SJSA1 (cell line): Measurements from ENCODE around the gene F13A1. TPM values are rescaled to one million over a fixed set of nuclear protein-coding genes. Genes with fewer than 3 reads are reported as not detected.

Experiments used
- DNase-seq, 2 experiments: peaks; one replicate each; pipeline ENCODE4 v3.0.0-alpha.2; 2015 to 2020; ENCODE audit warnings: low spot score in 2 of 2, low read depth in 1 of 2
- H3K27ac ChIP-seq: fragments of 250-450 bp; sonication (Bioruptor Pico); 2 replicates; pipeline ENCODE4 v1.5.1; 2020; ENCODE audit warnings: mild to moderate bottlenecking, moderate library complexity
- H3K27me3 ChIP-seq: fragments of 250-450 bp; sonication (Bioruptor Pico); replicated peaks from 2 replicates; pipeline ENCODE4 v1.5.1; 2020; ENCODE audit warnings: mild to moderate bottlenecking, moderate library complexity
- H3K36me3 ChIP-seq: fragments of 250-450 bp; sonication (Bioruptor Pico); 2 replicates; pipeline ENCODE4 v1.5.1; 2020; ENCODE audit warnings: mild to moderate bottlenecking
- H3K4me1 ChIP-seq: fragments of 250-450 bp; sonication (Bioruptor Pico); replicated peaks from 2 replicates; pipeline ENCODE4 v1.6.1; 2021; ENCODE audit warnings: mild to moderate bottlenecking
- H3K4me3 ChIP-seq: fragments of 250-450 bp; sonication (Bioruptor Pico); 2 replicates; pipeline ENCODE4 v1.5.1; 2020; ENCODE audit warnings: mild to moderate bottlenecking
- H3K9me3 ChIP-seq: fragments of 250-450 bp; sonication (Bioruptor Pico); replicated peaks from 2 replicates; pipeline ENCODE4 v1.5.1; 2020; ENCODE audit warnings: mild to moderate bottlenecking
- total RNA-seq: library from RNA; depleted of rRNA; stranded (reverse); fragments of >200 nt; shearing (Covaris generic); gene quantifications from 2 replicates; pipeline ENCODE4 v1.2.3, GENCODE V29; 2014; rRNA removed

Gene F13A1
- total RNA-seq, result 0.45 TPM in 1 of 2 replicates, not detected in the other

DNA sequence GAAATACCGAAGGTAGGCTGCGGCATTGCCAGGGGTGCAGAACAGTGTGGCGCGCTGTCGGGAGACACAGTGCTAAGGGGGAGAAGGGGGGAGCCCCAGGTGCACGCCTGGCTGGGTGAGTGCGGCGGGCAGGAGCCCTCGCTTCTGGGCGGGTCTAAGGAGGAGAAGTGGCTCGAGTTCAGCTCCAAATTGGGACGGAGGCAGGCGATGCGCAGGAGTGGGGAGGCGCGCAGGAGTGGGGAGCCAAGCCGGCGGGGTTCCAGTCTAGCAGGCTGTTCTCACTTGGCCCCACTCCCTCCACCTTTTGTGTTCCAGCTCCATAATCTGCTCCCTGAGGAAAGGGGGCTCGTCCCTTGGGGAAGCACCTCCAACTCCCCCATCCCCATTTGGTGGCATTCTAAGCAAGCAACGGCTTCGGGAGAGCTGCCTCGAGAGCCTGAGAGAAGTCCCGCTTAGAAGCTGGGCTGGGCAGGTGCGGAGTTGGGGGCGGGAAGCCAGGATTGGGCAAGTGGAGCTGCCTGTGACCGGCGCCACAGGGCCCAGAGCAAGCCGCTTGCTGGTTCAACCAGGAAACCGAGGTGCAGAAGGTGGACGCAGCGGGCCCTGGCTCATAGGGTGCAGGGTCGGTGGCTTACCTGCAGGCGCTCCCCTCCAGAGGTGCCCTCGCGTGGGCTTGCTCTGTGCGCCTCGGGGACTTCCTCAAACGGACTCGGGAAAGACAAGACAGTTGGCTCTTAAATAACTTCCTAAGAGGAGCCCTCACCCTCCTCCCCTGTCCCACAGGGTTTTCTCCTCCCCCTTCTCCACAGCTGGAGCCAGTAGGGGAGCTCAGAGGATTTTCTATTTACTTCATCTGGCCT, at the start of gene F13A1:
TSS of gene F13A1 (minus strand) at position 711 of the 860 bp plus-strand sequence. CDS start 1,998 bp downstream, outside the sequence.
- H3K4me3 ChIP-seq, result no peak within 1 kb of the TSS

DNA sequence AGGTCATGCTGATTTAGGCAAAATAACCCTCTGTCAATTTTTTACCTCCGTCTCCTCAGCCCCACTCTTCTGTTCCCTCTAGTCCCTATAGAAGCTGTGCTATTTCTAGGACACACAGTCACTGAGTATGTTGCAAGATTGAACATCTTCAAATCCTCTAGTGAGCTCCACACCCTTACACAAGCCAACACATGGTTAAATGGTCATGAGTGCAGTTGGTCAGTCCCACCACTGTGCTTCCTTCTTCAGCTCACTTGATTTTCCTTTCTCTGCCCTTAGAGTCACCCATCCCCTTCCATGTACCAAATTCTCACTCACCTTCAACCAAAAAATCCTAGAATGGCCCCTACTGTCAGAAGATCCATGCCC, 48.2 kb upstream of the F13A1 start:
- DNase-seq, result no peak
- Histone ChIP-seq H3K27me3 (no peaks in the 10 kb centered on the region), H3K4me1 (no peaks in the 10 kb centered on the region), H3K36me3 (no peaks in the 10 kb centered on the region), H3K4me3 (no peak overlapping the region), H3K27ac (no peak overlapping the region), H3K9me3 (no peaks in the 10 kb centered on the region)

More for the DNA sequence above, at the start of gene F13A1:
- Histone ChIP-seq H3K9me3 (no peaks in the 10 kb centered on the region), H3K36me3 (no peaks in the 10 kb centered on the region), H3K27me3 (no peaks in the 10 kb centered on the region), H3K27ac (no peak within 1 kb of the TSS), H3K4me1 (peaks cover 24% of the 10 kb centered on the region)
- DNase-seq, result no peak

DNA sequence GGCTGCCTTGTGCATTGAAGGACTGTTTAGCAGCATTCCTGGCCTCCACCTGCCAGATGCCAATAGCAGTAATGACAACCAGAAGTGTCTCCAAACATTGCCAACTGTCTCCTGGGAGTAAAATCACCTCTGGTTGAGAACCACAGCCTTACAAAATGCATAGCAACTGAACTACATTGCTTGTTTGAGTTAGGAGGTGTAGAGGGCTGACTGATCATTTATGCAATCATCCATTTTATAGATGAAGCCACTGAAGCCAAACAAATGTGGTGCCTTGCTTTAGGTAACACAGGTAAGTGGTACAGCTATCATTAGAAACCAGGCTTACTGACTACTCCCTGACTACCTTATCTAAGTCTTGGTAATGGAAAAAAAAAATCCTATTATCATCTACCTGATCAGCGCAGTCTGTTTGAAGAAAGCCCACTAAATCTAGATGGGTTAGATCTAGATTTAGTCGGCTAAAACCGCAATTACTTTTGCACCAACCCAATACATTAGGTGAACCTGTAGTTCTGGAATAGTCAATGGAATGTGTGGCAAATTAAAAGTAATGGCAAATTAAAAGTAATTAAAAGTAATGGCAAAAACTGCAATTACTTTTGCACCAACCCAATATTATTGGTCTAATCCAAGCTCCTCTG, 47.7 kb upstream of the F13A1 start:
- Histone ChIP-seq H3K4me3 (no peak overlapping the region), H3K36me3 (no peaks in the 10 kb centered on the region), H3K9me3 (no peaks in the 10 kb centered on the region), H3K27me3 (no peaks in the 10 kb centered on the region), H3K4me1 (no peaks in the 10 kb centered on the region), H3K27ac (no peak overlapping the region)
- no peak for DNase-seq

DNA sequence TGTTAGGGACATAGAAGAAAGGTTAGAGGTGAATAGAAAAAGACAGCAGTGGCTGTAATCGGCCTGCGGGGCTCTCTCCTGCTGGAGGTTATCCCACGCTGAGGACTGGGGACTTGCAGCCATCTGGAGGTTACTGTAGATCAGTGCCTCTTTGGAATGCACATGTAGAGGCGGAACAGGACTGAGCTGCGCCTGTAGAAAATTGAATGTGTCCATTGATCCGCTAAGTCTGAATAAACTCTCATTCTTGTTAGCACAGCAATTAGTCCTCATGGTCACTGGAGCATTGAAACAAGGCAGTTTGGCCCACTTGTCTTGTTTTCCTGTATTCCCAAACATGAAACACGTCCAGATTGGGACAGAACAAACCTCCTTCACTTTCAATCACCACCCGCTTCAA, 46.3 kb upstream of the F13A1 start:
- DNase-seq, result no peak
- Histone ChIP-seq H3K27ac (no peak overlapping the region), H3K4me3 (no peak overlapping the region), H3K9me3 (no peaks in the 10 kb centered on the region), H3K36me3 (no peaks in the 10 kb centered on the region), H3K27me3 (no peaks in the 10 kb centered on the region), H3K4me1 (no peaks in the 10 kb centered on the region)

DNA sequence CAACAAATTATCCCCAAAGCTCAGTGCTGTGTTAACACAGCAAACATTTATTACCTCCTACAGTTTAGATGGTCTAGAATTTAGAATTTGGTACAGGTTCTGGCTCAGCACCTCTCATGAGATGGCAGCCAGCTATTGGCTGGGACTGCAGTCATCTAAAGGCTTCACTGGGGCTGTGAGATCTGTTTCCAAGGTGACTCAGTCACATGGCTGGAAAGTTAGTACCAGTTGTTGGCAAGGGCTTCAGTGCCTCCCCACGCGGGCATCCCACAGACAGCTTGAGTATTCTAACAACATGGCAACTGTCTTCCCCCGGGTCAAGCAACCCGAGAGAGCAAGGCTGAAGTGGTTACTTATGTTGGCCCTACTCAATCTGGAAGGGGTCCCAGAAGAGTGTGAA, 44.8 kb upstream of the F13A1 start:
- Histone ChIP-seq H3K27ac (no peak overlapping the region), H3K4me1 (no peaks in the 10 kb centered on the region), H3K27me3 (no peaks in the 10 kb centered on the region), H3K9me3 (no peaks in the 10 kb centered on the region), H3K4me3 (no peak overlapping the region), H3K36me3 (no peaks in the 10 kb centered on the region)
- no peak for DNase-seq

DNA sequence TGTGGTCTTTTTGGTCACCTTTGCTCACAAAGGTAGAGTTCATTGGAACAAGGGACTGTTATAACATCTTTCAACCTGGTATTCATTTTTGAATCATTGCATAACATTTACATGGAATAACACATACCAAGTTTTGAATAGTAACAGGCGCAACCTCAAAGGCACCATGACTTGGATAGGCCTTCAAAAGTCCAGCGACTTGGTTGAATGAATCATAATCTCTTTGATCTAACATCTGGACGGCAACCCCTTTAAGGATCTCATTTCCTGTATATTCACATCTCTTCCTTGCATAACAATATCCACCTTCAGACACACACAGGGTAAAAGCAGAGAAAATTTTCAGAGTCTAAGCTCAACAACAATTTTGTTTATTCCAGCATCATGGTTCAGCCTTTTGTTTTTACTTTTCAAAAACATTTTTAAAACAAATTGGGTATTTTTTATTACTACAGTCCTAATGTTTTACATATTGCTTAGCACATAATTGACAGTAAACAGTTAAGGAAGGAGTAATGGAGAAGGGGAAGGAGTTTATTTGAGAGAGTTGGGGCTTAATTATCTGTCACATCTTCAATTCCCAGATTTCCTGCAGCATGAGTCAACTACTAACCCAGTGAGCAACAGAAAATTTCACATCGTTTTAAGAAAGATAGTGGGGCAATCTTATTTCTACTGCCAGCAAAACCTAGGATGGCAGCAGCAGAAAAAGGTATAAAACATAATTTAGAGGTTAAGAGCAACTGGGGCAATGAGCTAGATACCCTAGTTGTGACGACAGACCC, 41.8 kb upstream of the F13A1 start:
- Histone ChIP-seq H3K9me3 (no peaks in the 10 kb centered on the region), H3K36me3 (no peaks in the 10 kb centered on the region), H3K4me3 (no peak overlapping the region), H3K27ac (no peak overlapping the region), H3K27me3 (no peaks in the 10 kb centered on the region), H3K4me1 (no peaks in the 10 kb centered on the region)
- no peak for DNase-seq

DNA sequence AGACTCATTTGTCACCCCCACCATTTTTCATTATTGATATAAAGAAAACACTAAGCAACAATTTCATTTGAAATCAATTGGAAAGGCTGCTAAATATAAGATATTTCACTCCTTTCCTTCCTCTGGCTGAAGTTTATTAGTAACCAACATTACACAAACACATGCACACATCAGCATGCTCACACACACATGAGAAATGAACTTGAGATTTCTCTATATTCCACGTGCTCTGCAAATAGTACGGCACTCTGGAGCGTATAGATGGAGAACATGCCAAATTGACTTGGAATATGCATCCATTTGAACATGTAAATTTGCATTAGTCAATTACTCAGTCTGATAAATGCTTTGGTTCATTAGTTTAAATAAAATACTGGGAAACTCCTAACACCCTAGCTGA, 37.1 kb upstream of the F13A1 start:
- Histone ChIP-seq H3K27me3 (no peaks in the 10 kb centered on the region), H3K4me1 (no peaks in the 10 kb centered on the region), H3K36me3 (no peaks in the 10 kb centered on the region), H3K4me3 (no peak overlapping the region), H3K9me3 (no peaks in the 10 kb centered on the region), H3K27ac (no peak overlapping the region)
- no peak for DNase-seq

DNA sequence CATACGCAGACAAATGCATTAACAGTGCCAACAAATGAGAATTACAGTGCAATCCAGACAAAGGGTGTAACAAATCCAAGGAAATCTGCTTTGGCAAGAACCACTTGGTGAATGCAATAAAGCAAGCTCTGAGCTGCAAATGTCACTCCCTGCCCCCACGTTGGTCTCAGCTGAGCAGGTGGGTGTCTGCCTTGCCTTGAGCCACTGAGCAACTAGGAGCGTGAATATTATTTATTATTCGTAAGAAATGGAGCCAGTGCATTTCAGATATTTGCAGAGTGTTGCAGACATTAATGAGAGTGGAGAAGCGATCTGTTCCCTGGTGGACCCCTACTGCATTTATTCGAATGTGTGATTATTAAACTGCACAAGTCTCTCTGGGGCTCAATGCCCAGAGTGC, 36.6 kb upstream of the F13A1 start:
- H3K9me3 ChIP-seq, result no peaks in the 10 kb centered on the region
- H3K4me1 ChIP-seq, result no peaks in the 10 kb centered on the region
- H3K27ac ChIP-seq, result no peak overlapping the region
- no peaks in the 10 kb centered on the region for H3K36me3 ChIP-seq
- DNase-seq, result no peak
- H3K4me3 ChIP-seq, result no peak overlapping the region
- no peaks in the 10 kb centered on the region for H3K27me3 ChIP-seq

DNA sequence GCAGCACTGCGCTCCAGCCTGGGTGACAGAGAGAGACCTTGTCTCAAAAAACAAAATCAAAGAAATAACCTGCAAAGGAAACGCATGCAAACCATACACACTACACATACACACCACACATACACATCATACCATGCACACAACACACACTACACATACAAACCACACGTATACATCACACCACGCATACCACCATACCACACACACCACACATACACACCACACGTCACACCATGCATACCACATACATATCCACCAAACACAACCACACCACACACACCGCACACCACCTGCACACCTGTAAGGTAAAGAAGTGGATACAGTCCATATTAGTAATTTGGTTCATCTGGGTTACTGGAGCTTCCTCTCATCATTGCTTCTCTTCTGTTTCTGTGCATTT, 32.3 kb upstream of the F13A1 start:
- H3K4me1 ChIP-seq, result no peaks in the 10 kb centered on the region

DNA sequence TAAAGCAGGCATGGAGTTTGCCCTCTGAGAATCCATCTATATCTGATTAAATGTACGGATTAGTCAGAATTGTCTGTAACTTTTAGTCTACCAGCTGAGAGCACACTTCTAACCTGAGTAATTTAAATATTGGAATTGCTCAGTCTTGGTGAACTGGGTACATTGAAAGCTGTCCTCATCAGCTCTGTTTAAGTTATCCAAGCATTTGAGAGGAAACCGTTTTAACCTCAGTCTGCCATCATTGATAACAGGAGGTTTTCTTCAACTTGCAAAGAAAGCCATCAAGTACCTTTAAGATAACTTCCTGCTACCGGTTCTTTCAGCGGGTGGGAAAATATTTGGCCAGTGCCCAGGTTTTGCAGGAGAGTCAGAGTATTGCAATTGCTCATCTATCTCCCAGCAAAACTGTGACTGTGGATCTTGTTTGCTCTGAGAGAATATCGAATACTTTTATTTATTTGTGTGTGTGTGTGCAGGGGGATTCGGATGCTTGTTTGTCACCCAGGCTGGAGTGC, 31.1 kb upstream of the F13A1 start:
- no peaks in the 10 kb centered on the region for H3K36me3 ChIP-seq
- H3K4me3 ChIP-seq, result no peak overlapping the region
- H3K4me1 ChIP-seq, result no peaks in the 10 kb centered on the region
- no peak overlapping the region for H3K27ac ChIP-seq
- no peaks in the 10 kb centered on the region for H3K27me3 ChIP-seq
- no peaks in the 10 kb centered on the region for H3K9me3 ChIP-seq
- DNase-seq, result no peak

More for the DNA sequence above, 32.3 kb upstream of the F13A1 start:
- Histone ChIP-seq H3K9me3 (no peaks in the 10 kb centered on the region), H3K4me3 (no peak overlapping the region), H3K27me3 (no peaks in the 10 kb centered on the region), H3K27ac (no peak overlapping the region), H3K36me3 (no peaks in the 10 kb centered on the region)
- no peak for DNase-seq

DNA sequence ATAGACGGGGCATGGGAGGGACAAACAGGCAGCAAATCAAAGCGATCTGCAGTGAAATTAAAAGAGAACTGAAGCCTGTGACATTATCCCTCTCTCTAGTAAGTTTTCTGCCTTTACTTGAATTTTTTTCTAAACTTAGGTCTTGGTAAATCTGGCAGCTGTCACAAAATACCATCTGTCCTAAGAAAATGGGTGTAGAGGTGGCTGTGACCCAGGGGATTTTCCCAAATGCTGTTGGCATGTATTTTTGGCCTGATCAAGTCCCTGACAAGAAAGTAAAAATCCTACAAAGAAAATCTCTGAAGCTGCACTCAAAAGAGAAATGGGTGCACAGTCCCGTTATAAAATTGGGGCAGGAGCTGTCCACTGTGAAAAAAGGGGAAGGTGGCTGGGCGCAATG, 30.2 kb upstream of the F13A1 start:
- Histone ChIP-seq H3K27me3 (no peaks in the 10 kb centered on the region), H3K27ac (no peak overlapping the region), H3K36me3 (no peaks in the 10 kb centered on the region), H3K4me1 (no peaks in the 10 kb centered on the region), H3K9me3 (no peaks in the 10 kb centered on the region), H3K4me3 (no peak overlapping the region)
- DNase-seq, result no peak

DNA sequence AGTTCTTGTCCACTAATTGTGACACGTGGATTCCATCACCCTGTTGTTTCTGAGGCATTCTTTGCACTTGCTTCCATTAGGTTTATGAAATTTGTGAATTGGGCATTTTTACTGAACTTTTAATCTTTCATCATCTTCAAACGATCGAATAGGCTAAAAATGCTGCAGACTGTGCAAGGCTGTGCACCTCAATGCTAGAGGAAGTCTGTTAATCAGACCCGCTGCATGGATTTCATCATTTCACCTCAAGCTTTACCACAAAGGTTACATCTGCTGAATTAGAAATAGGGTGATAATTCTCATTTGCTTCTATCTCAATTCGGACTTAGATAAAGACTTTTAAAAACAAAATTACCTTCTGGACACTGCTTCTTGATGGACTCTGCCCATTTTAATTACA, 27.8 kb upstream of the F13A1 start:
- Histone ChIP-seq H3K36me3 (no peaks in the 10 kb centered on the region), H3K9me3 (no peaks in the 10 kb centered on the region), H3K4me3 (no peak overlapping the region), H3K4me1 (no peaks in the 10 kb centered on the region), H3K27ac (no peak overlapping the region), H3K27me3 (no peaks in the 10 kb centered on the region)
- DNase-seq, result no peak

DNA sequence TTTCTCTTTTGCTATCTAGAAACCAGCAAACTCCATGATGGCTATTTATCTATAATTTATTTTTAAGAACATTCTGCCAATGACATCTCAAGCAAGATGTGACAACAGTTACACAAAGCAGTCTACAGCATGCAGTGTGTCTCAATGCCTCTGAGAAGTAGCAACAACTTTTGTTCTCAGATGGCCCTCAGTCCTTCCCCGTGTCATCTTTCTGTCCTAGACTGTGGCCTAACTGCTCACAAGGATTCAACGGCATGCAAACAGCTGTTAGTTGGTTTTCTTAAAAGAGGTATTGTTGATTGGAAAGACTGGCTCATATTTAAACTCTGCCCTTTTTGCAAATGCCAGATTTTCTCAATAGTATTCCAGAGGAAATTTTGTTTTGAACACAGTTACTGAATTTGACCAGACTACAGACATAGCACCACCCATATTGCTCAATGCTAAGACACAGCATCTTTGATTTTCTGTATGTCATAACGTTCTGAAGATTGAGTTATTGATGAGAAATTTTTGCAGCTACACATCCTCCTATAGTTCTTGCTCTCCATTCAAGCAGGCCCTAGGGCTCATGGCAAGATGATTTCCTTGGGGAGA, 26.1 kb upstream of the F13A1 start:
- Histone ChIP-seq H3K4me3 (no peak overlapping the region), H3K27ac (no peak overlapping the region), H3K27me3 (no peaks in the 10 kb centered on the region), H3K4me1 (no peaks in the 10 kb centered on the region), H3K9me3 (no peaks in the 10 kb centered on the region), H3K36me3 (no peaks in the 10 kb centered on the region)
- DNase-seq, result no peak
